Motor neuron (in vitro differentiated cells): ENCODE data around the gene EFNA2. TPM values are rescaled to one million over a fixed set of nuclear protein-coding genes. Genes with fewer than 3 reads are reported as not detected.

Source experiments
- ATAC-seq, 8 experiments: fragments of 200-7000 bp; cut with Tn5 transposase; replicated peaks in 6 of 8; 2 replicates each; pipeline ENCODE4 v1.8.0; 2021; ENCODE audit warnings: mild to moderate bottlenecking in 8 of 8, moderate library complexity in 8 of 8
- H3K27ac ChIP-seq, 2 donors: fragments of 250-450 bp; sonication (Bioruptor Pico); 2 replicates each; pipeline ENCODE4 v1.9.0; 2021; ENCODE audit warnings: antibody characterized with exemption in 2 of 2, mild to moderate bottlenecking in 2 of 2, moderate library complexity in 1 of 2
- H3K4me1 ChIP-seq, 2 donors: fragments of 250-450 bp; sonication (Bioruptor Pico); replicated peaks in 1 of 2; 2 replicates each; pipeline ENCODE4 v1.6.1; 2021; ENCODE audit warnings: antibody characterized with exemption in 2 of 2, mild to moderate bottlenecking in 2 of 2, moderate library complexity in 1 of 2
- H3K4me3 ChIP-seq, 5 donors: fragments of 250-450 bp; sonication (Bioruptor Pico); 2 replicates each; pipeline ENCODE4 v1.9.0; 2021; ENCODE audit warnings: antibody characterized with exemption in 5 of 5, mild to moderate bottlenecking in 5 of 5, moderate library complexity in 4 of 5
- WGBS, 10 experiments: fragments of 450-650 bp; shearing (Covaris generic); methylation state at CpG; one replicate each; pipeline ENCODE4 v1.0.0; 2022; 5-methylcytosine and 5-hydroxymethylcytosine counted together
- in situ Hi-C, 9 experiments: fragments of 400-800 bp; cut with MboI; loops; one replicate each; pipeline ENCODE4 v1.15.0; 2021; ENCODE audit warnings: low sequenced_read_pairs in 9 of 9, low pct_unique_long_range_greater_than_20kb in 2 of 9; ENCODE audit not compliant: unreplicated experiment in 9 of 9
- total RNA-seq, 8 experiments: library from RNA; unstranded; fragments of 300-600 nt; gene quantifications; 2 replicates each; pipeline versions ENCODE4 v1.2.3 to v1.2.4, GENCODE V29; 2022

EFNA2 gene
- total RNA-seq, 8 experiments from 2014 or later: 2.4 to 9.2 (median 4.5) TPM; not detected in 3

- peaks cover 26 to 29% of the 10 kb centered on the region in 2 donors for H3K4me1 ChIP-seq
- ATAC-seq: no peak
- no peak overlapping the region for H3K4me3 ChIP-seq
- in situ Hi-C loops: no loop called here
- H3K27ac ChIP-seq: no peak overlapping the region
- 80% methylated on average over 1 of the region's 53 CpGs; no CpG with 5 or more reads in 9 of the 10 experiments for WGBS, 10 experiments
Observed at GRCh38 chr19:1280636-1281568, 4.8 kb upstream of the EFNA2 start.

- in situ Hi-C loops: no loop called here
- 40 to 58% (median 52%) methylated on average over 1 to 5 of the region's 15 CpGs; no CpG with 5 or more reads in 7 of the 10 experiments for WGBS, 10 experiments
Observed at GRCh38 chr19:1281569-1282287, 3.9 kb upstream of the EFNA2 start.

GRCh38 chr19:1282588-1283206 is 3.0 kb upstream of the EFNA2 start:
- in situ Hi-C loops: no loop called here
- 40 to 60% (median 50%) methylated on average over 1 to 5 of the region's 18 CpGs; no CpG with 5 or more reads in 7 of the 10 experiments for WGBS, 10 experiments
- H3K4me1 ChIP-seq: peaks cover 31 to 36% of the 10 kb centered on the region in 2 donors
- no peak overlapping the region for H3K27ac ChIP-seq
- H3K4me3 ChIP-seq: no peak overlapping the region
- no peak for ATAC-seq

More at GRCh38 chr19:1281569-1282287, 3.9 kb upstream of the EFNA2 start:
- no peak for ATAC-seq
- Histone ChIP-seq H3K4me3 (no peak overlapping the region), H3K27ac (no peak overlapping the region), H3K4me1 (peaks cover 23 to 26% of the 10 kb centered on the region in 2 donors)

GRCh38 chr19:1283207-1283916 is 2.3 kb upstream of the EFNA2 start:
- in situ Hi-C loops: no loop called here
- WGBS, 10 experiments: 0 to 63% (median 33%) methylated on average over 1 to 5 of the region's 29 CpGs; no CpG with 5 or more reads in 7 of the 10 experiments
- no peak overlapping the region for H3K4me3 ChIP-seq
- H3K4me1 ChIP-seq: peaks cover 37 to 42% of the 10 kb centered on the region in 2 donors
- H3K27ac ChIP-seq: no peak overlapping the region
- no peak for ATAC-seq

GRCh38 chr19:1283917-1284292 is 1.8 kb upstream of the EFNA2 start:
- H3K27ac ChIP-seq: no peak overlapping the region
- in situ Hi-C loops: no loop called here
- no peak for ATAC-seq
- peaks cover 37 to 43% of the 10 kb centered on the region in 2 donors for H3K4me1 ChIP-seq
- WGBS, 10 experiments: no CpG with 5 or more reads among the region's 12 CpGs
- H3K4me3 ChIP-seq: no peak overlapping the region

- no peak for ATAC-seq
- Histone ChIP-seq H3K4me3 (peak overlapping the region in 1 of 5 donors; percentile 3), H3K4me1 (peaks cover 37 to 49% of the 10 kb centered on the region in 2 donors), H3K27ac (no peak overlapping the region)
- WGBS, 10 experiments: 33 to 80% (median 66%) methylated on average over 1 to 5 of the region's 20 CpGs; no CpG with 5 or more reads in 6 of the 10 experiments
- in situ Hi-C loops: no loop called here
Observed at GRCh38 chr19:1284293-1284978, 1.2 kb upstream of the EFNA2 start.

GRCh38 chr19:1284979-1285736 is 515 bp upstream of the EFNA2 start:
- H3K4me1 ChIP-seq: peaks cover 34 to 47% of the 10 kb centered on the region in 2 donors
- ATAC-seq: peak in 5 of 8 experiments; percentile 1 to 22 (median 15)
- 0 to 76% (median 70%) methylated on average over 2 to 4 of the region's 51 CpGs; no CpG with 5 or more reads in 7 of the 10 experiments for WGBS, 10 experiments
- in situ Hi-C loops: no loop called here
- H3K4me3 ChIP-seq: peak overlapping the region; percentile 51 to 81 (median 61)
- H3K27ac ChIP-seq: no peak overlapping the region

GRCh38 chr19:1286487-1287353 is 1.0 kb downstream of the EFNA2 start:
- ATAC-seq: peak in 1 of 8 experiments; percentile 1
- WGBS, 10 experiments: 25% methylated on average over 4 of the region's 38 CpGs; no CpG with 5 or more reads in 9 of the 10 experiments
- H3K4me1 ChIP-seq: peaks cover 34 to 47% of the 10 kb centered on the region in 2 donors
- H3K27ac ChIP-seq: no peak overlapping the region
- H3K4me3 ChIP-seq: peak overlapping the region; percentile 51 to 81 (median 61)
- in situ Hi-C loops: no loop called here

GRCh38 chr19:1287354-1288225 is 1.9 kb downstream of the EFNA2 start:
- 25% methylated on average over 4 of the region's 55 CpGs; no CpG with 5 or more reads in 9 of the 10 experiments for WGBS, 10 experiments
- Histone ChIP-seq H3K4me1 (peaks cover 34 to 47% of the 10 kb centered on the region in 2 donors), H3K4me3 (peak overlapping the region; percentile 51 to 81 (median 61)), H3K27ac (no peak overlapping the region)
- in situ Hi-C loops: no loop called here
- ATAC-seq: peak in 6 of 8 experiments; percentile 7 to 35 (median 16)

GRCh38 chr19:1288226-1288612 is 2.5 kb downstream of the EFNA2 start:
- ATAC-seq: no peak
- no peak overlapping the region for H3K27ac ChIP-seq
- no CpG with 5 or more reads among the region's 18 CpGs for WGBS, 10 experiments
- in situ Hi-C loops: no loop called here
- peaks cover 32 to 40% of the 10 kb centered on the region in 2 donors for H3K4me1 ChIP-seq
- H3K4me3 ChIP-seq: peak overlapping the region in 3 of 5 donors; percentile 59 to 68 (median 61)
